ENCODE results near the gene BORCS6.
"Not testable (repeated sequence)": the region's sequence is repeated elsewhere in the genome, so short reads cannot be mapped to it uniquely, and the experiment has no call there.

BORCS6 gene

GRCh38 chr17:8173056-8173870 lies 16.7 kb downstream of the BORCS6 start:
- peak; percentile 53 for DNase-seq

GRCh38 chr17:8170186-8170585 lies 19.8 kb downstream of the BORCS6 start:
- DNase-seq = not testable (repeated sequence)

- no peak for DNase-seq
These were observed 22.5 kb downstream of the BORCS6 start for GRCh38 chr17:8167526-8167925.

- no peak for DNase-seq
These were observed 23.2 kb downstream of the BORCS6 start for GRCh38 chr17:8166731-8167130.

- DNase-seq = no peak
These were observed 25.2 kb downstream of the BORCS6 start for GRCh38 chr17:8164815-8165131.

GRCh38 chr17:8163978-8164814 lies 25.8 kb downstream of the BORCS6 start:
- peak; percentile 10 for DNase-seq

- no peak for DNase-seq
These were observed 26.7 kb downstream of the BORCS6 start for GRCh38 chr17:8162997-8163977.

GRCh38 chr17:8162233-8162996 lies 27.6 kb downstream of the BORCS6 start, which contains the start of gene VAMP2:
Gene VAMP2 (minus strand): TSS chr17:8162948. CDS start chr17:8162879, 69 bp downstream.
- no peak for DNase-seq

GRCh38 chr17:8161289-8162232 lies 28.4 kb downstream of the BORCS6 start:
- no peak for DNase-seq

- DNase-seq = no peak
These were observed 29.2 kb downstream of the BORCS6 start for GRCh38 chr17:8160741-8161221.

- no peak for DNase-seq
These were observed 29.8 kb downstream of the BORCS6 start for GRCh38 chr17:8160224-8160577.

GRCh38 chr17:8159459-8160223 lies 30.3 kb downstream of the BORCS6 start:
- no peak for DNase-seq

- no peak for DNase-seq
These were observed 31.0 kb downstream of the BORCS6 start for GRCh38 chr17:8159032-8159400.

GRCh38 chr17:8158267-8159031 lies 31.5 kb downstream of the BORCS6 start:
- DNase-seq = peak; percentile 9

- DNase-seq = peak; percentile 76
These were observed 33.6 kb downstream of the BORCS6 start for GRCh38 chr17:8156246-8156992.

- no peak for DNase-seq
These were observed 34.1 kb downstream of the BORCS6 start for GRCh38 chr17:8155996-8156245.

- no peak for DNase-seq
These were observed 34.6 kb downstream of the BORCS6 start for GRCh38 chr17:8155231-8155995.

- no peak for DNase-seq
These were observed 35.3 kb downstream of the BORCS6 start for GRCh38 chr17:8154608-8155155.
